Fibroblast of gingiva (primary cell): Measurements from ENCODE around the gene NR2F1-AS1.

ENCODE experiments used
- DNase-seq: peaks from one replicate; pipeline ENCODE4 v3.0.0-alpha.2; 2011; ENCODE audit warnings: low read depth

The NR2F1-AS1 gene

GRCh38 chr5:93603078-93603792, 22.2 kb upstream of the NR2F1-AS1 start:
- DNase-seq, result no peak

DNA sequence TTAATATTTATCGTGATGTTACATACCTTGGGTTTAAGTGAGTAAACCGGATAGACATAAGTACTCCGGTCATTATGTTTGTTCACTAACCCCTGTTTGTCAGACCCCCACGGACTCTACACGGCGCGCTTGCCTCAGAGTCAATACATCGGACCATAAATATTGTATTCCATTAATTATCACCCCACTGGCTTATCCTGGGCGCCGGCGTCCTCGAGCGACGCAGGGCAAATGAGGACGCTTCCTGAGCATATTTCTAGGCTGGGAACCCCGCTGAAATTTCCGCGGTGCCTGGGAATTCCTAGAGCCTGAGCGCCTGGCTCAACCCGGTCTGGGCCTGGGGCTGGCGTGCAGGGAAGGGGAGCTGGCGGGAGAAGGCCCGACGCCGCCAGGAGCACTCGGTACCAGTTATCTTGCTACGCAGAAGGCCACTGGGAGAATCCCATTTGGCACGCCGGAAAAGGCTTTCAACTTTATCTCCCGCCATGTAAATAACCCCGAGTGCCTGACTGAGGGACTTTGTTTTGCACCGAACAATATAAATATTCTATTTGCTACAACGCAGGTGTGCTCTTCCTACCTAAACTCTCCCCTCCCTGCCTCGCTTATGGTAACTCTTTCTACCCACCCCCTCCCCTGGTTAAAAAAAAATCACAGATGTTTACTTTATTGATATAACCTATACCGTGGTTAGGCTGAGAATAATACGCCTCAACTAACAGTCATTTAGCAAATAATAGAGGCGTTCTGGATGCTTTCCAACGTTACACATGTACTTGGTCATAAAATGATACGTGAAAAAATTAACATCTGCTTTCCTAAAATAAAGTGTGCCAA, 21.4 kb upstream of the NR2F1-AS1 start:
- DNase-seq, result no peak

DNA sequence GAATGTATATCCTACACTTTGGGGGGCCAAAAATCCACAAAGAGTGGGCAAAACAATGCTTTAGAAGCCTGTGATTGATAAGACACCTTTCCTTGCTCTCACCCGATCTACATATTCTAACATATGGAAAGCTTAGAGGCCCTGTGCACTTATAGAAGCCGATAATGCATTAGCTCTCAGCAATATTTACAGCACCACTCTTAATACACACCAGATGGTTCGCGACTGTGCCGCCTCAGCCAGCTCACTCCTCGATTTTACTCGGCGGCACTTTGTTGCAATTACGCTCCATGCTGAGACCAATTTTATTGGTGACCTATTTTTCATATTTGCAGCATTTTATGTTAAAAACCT, 20.8 kb upstream of the NR2F1-AS1 start:
- no peak for DNase-seq

DNA sequence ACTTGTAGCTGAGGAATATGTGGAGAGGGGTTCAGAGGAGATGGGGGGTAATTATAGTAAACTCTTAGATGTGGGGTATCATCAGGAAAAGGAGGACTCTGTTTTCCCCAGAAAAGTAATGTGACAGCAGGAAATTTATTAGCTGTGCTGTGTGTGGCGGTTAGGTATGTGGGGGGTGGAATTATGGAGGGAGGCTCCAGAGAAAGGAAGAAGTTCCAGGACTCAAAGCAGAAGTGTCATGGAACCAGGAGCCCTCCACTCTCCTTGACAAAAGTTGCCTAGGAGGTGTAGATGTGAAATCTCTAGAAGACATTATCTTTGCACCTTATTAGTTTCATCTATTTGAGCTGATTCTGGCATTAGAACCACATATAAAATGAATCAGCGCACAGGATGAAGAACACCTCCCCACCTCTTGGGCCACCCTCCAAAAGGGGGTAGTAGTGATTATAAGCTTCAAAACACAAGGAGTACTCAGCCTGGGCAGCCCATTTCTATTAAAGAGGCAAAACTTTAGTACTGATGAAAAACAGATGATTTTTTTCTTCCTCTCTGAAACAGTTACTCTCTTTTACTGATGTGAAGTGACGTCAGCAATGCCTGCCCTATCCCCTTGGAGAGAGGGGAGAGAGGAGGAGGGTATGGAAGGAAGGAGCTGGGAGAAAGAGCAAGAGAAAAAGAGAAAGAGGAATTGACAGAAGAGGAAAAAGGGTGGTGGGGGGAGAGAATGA, 20.2 kb upstream of the NR2F1-AS1 start:
- DNase-seq, result no peak

GRCh38 chr5:93600409-93601070, 19.5 kb upstream of the NR2F1-AS1 start:
- no peak for DNase-seq

DNA sequence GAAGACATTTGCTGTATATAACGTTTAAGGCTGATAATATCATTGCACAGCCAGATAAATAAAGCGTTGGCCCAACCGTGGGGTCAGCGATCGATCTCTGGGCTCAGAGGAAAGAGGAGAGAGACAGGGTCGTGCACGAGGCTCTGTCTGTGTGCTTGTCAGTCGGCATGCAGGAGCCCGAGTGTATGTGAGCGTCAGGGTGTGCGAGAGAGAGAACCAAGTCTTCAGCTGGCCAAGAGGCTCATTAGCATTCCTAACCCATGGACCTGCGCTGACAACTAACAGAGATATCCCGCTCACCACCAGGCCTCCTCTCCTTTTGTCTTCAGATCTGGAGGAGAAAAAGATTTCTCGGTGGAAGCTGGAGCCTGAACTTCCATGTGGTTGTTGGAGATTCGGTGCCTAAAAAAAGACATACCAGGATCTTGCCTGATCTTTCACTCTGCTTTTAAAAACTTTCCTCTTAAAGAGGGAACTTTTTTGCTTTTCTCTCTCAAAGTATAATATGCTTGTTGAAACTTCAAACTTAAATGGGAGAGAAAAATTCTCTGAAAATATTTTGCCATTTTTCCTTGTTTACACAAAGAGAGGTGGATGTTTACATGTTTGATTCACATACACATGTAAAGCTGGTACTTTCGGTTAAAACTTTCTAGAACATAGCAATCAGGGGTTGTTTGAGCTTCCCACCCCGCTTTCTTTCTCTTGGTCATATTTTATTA, 18.5 kb upstream of the NR2F1-AS1 start:
- DNase-seq, result no peak

DNA sequence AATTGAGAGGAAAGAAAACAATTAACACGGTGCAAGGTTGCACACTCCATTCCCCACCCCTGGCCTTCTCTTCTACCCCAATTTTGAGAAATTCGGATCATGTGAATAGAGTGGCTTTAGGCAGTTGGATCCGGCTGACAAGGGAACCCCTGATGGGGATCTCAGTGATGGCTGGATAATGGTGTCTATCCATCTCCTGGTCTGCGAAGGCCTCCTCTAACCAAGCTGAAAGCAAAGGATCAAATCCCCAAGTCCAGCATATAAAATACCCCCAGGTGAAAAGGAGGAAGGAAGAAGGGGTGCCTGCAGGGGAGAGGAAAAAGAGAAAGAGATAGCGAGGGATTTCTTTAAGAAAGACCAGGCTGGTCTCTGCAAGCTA, 18.0 kb upstream of the NR2F1-AS1 start:
- no peak for DNase-seq

DNA sequence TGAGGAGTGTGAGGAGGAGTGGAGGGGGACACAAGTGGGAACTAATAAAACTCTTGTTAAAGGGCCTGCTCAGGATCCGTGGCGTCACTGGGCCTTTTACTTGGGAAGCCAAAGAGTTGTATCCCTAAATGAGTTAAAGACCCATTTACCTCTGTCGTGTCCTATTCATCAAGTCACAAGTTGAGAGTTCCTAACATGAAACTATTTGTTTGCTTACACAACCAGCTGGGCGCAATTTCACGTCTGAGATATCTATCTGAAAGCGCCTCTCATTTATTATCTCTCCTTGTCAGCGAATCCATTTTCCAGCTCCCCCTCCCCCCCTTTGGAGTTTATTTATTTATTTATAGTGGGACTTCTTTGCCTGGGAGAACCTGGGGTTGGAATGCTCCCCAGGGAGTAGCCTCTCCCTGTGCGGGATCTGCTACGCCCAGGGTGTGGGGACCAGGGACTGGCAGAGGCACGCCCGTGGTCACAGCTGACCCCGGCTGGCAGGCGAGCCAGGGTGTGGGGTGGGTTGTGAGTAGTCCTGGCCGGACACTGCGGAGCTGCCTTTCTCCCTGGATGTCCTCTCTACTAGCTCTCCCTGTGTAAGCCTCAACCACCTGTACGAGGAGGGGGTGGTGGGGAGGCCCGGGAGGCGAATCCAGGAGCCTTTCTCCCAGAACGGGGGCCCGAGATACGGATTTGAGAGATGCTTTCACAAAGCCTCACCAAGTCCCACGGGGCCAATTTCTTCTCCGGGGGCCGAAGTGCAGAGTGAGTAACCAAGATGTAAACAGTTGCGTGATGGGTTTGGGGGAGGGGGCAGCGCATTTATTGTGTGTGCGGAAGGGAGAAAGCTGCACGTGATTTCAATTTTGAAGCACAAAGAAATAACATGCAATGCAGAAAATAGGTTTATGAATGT, 17.3 kb upstream of the NR2F1-AS1 start:
- no peak for DNase-seq

- DNase-seq, result no peak
These were observed 15.9 kb upstream of the NR2F1-AS1 start for GRCh38 chr5:93596676-93597490.

DNA sequence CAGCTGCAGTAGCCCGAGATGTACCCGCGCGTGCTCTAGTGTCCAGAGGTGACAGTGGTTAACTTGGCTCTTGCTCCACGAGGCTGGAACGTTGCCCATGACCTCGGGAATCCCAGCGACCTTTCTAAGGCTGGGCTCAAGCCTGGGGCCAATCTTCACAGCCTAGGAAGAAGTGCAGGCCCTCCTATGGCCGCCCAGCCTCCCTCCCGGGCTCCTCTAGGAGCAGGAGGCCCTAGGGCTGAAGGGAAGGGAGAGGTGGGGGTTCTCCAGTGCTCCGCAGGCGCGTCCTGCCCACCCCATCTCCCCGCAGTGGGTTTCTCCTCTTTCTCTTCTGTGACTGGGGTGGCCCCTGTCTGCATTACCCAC, 15.3 kb upstream of the NR2F1-AS1 start:
- no peak for DNase-seq

GRCh38 chr5:93595420-93596147, 14.6 kb upstream of the NR2F1-AS1 start:
- no peak for DNase-seq

- no peak for DNase-seq
These were observed 13.8 kb upstream of the NR2F1-AS1 start for GRCh38 chr5:93594591-93595419.

- no peak for DNase-seq
These were observed 12.6 kb upstream of the NR2F1-AS1 start for GRCh38 chr5:93593476-93594131.

GRCh38 chr5:93592883-93593282, 11.9 kb upstream of the NR2F1-AS1 start:
- DNase-seq, result no peak

- no peak for DNase-seq
These were observed 10.4 kb upstream of the NR2F1-AS1 start for GRCh38 chr5:93591323-93591945.

GRCh38 chr5:93590493-93590892, 9.5 kb upstream of the NR2F1-AS1 start:
- DNase-seq, result no peak

DNA sequence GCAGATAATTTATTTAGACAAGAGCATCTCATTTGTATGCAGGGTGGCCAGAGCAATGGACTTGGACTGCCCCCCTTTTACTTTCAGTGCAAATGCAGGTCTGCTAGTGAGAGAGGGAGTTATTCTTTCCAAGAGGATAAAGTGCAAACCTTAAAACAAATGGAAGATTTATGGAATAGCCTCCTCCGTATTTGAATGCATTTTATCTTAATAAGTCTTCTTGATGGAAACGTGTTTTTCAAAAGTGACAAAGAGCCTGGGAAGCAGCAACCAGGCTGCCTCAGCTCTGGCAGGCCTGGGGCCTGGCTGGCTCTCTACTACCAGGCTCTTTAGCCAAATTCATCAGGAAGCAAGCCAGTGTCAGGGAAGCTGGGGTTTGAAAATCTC, 8.8 kb upstream of the NR2F1-AS1 start:
- no peak for DNase-seq
